Stimulated activated CD4-positive, alpha-beta T cell treated with anti-CD3 and anti-CD28 coated beads, Interleukin-4, amount 100 ng/mL, for 4 hours (primary cell): Measurements from ENCODE around the gene LSR.
"Not testable (repeated sequence)": the region's sequence is repeated elsewhere in the genome, so short reads cannot be mapped to it uniquely, and the experiment has no call there.

Experiments
- DNase-seq, 2 experiments: peaks; one replicate each; pipeline ENCODE4 v3.0.0-alpha.2; 2020

LSR gene

DNA sequence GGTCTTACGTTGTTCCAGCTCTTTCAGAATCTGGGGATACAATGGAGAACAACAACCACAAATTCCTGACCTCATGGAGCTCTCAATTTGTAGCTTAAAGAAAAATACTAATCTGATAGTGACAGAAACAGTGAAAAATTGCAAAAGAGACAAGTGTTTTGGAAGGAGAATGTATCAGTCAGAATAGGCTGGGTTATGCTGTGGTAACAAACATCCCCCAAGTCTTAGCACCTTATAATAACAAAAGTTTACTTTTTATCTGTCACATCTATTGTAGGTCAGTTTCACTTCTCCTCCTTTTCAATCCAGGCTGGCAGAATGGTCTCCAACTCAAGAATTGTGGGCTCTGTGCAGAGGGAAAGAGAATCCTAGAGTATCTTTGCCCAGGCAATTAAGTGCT is 29.8 kb upstream of the LSR start:
- no peak for DNase-seq

DNA sequence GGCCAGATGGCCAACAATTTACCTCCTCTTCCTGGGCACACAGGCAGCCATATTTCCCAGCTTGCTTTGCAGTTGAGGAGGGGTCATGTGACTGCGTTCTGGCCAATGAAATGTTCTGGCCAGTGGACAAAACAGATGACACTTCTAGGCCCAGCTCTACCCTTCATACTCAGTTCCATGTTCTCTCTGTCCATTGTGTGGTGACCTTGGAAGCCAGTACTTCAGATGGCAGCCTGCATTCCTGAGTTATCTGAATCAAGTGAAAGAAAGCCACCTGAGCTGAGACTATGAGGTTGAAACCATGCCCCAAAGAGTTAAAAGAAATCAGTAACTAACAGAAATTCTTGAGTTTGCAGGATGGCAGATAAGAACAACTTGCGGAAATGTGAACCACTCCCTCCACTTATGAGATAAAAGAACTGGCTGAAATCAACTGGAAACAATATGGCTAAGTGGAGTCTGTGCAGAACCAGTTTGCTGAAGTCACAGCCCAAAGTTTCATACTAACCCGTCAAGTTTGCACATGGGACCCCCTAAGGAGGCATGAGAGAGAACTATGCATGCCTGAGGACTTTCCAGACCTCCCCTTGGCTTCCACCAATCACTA is 28.4 kb upstream of the LSR start:
- DNase-seq, result no peak

DNA sequence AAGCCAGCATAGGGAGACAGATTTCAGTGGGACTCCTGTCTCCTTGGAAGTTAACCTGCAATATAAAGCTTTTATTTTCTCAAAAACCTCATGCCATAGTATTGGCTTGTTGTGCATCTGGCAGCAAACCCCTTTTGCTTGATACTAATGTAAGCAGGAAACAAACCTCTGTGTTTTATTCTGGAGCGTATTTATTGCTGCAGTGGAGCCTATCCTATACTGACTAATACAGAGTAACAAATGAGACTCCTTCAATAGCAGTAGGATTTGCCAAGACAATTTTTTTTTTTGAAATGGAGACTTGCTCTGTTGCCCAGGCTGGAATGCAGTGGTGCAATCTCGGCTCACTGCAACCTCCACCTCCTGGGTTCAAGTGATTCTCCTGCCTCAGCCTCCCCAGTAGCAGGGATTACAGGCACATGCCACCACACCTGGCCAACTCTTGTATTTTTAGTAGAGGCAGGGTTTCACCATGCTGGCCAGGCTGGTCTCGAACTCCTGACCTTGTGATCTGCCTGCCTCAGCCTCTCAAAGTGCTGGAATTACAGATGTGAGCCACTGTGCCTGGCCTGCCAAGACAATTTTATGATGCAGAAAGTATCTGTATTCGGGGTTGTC is 27.7 kb upstream of the LSR start:
- not testable (repeated sequence) for DNase-seq

DNA sequence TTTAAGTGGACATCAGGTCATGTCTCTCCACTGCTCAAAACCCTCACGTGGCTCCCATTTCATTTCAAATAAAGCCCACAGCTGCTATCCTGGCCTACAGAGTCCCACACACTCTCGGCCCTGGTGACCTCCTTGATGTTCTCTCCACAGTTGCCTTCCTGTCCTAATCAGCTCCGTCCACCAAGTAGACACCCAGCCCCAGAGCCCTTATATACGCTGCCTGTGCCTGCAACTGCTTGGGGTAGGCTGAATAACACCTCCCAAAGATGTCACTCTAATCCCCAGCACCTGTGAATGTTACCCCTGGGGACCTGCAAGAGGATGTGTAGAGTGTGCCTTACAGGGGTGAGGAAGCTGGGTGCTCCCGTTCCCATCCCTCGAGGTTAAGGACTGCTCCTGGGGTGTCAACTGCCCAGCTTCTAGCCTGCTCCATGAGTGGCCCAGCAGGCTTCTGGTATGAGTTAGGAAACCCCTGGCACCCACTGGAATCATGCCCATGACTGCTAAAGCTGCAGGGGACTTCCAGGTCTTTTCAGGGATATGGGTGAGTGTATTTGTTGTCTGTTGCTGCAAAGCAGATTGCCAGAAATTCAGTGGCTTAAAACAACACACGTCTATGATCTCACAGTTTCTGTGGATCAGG is 26.3 kb upstream of the LSR start:
- no peak for DNase-seq

DNA sequence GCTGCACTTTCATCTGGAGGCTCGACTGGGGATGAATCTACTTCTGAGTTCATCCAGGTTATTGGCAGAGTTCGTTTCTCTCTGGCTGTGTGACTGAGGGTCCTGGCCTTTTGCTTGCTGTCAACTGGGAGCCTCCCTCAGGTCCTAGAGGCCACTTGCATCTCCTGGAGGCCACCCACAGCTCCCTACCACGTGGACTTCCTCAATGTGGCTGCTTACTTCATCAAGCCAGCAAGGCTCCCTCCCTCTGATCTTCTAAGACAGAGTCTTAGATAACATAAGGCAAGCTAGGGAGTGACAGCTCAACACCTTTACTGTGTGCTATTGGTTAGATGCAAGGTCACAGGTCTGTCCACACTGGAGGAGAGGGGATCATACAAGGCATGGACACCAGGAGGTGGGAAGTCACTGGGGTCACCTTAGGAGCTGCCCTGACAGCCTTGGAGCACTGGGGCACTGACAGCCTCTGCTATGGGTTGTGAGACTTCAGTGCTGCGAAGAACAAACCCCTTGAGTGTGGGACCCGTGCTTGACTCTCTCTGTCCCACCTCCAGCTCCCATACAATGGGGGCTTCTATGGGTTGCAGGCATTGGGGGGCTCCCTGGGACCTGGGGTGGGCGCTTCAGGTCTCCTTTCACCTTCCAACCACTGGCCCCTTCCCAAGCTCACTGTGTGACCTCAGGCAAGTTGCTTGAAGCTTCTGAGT is 25.6 kb upstream of the LSR start:
- DNase-seq, result no peak

DNA sequence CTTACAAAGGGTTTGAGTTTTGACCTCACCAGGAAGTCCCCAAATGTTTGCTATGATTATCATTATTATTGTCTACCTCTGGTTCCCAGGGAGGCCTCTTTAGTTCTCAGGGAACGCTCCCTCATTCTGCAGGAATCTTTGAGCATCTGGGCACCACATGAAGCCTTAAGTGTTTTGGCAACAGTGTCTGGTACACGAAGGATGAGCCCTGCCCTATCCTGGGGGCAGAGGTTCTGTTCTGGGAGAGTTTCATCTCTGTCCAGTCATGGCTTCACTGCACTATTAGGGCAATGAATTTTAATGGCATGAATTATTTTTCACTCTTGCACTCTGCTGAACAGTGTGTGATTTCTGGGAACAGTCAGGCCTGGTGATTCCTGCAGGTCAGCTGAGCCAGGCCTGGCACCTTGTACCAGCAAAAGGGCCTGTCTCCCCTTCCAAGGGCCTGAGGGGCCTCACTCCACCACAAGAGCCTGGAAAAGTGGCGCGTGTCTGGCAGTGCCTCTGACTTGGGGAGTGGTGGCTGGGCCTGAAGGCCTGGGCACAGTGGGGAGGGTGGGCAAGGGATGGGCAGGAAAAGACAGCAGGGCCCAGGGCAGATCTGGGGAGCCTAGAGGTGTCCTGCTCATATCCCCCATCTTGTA is 24.8 kb upstream of the LSR start:
- no peak for DNase-seq

DNA sequence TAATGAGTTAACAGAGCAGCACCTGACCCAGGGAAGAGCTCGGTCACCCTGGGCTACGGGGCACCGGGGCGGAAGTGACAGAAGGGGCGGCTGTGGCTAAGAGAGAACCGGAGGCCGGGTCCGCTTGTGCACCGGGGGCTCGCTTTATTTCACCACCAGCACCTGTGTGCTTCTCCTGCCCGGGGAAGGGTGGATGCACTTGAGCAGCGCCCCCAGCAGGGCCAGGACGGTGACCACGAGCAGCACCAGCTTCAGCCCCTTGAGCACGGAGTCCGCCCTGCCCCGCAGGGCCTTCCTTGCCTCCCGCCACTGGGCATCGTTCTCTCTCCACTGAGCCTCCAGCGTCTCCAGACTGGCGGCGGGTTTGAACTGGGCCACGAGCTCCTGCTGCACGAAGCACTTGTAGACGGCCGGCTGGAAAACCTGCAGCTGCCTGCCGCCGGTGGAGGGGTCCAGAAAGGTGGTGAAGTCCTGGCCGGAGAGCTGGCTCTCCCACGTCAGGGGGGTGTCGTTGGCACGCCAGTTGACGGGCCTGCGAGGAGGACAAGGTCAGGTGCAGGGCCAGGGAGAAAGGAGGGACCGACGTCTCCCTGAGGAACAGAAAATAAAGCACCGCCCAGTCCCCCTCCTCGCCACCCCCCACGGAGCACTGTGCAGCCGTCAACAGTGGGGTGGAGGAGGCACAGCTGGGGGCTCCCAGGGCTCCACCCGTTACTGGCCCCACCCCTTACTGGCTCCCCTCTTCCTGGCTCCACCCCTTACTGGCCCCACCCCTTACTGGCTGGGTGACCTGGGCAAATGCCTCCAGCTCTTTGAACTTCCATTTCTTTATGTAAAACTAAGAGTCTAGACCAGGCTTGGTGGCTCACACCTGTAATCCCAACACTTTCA is 23.9 kb upstream of the LSR start:
- no peak for DNase-seq

DNA sequence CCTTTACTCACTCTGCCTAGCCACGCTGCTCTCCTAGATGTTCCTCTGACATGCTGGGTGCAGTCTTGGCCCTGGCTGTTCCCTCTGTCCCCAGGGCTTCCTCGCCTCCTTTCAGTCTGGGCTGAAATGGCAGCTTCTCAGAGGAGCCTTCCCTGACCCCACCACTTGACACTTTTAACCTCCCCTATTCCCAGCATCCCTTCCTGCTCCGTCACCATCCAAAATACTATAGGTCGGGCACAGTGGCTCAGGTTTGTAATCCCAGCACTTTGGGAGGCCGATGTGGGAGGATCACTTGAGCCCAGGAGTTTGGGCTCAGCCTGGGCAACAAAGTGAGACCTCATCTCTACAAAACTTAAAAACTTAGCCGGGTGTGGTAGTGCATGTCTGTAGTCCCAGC is 22.9 kb upstream of the LSR start:
- DNase-seq, result no peak

DNA sequence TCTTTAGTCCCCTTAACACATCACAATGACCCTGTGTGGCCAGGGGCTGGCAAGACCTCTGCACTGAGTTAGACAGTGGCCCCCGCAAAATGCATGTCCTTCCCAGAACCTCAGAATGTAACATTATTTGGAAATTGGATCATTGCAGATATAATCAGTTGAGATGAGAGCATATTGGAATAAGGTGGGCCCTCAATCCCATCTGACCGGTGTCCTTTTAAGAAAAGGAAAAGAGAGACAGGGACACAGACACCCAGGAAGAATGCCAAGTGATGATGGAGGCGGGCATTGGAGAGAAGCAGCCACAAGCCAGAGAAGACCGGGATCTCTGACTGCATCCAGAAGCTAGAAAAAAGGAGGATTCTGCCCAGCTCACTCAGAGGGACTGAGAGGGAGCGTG is 22.1 kb upstream of the LSR start:
- no peak for DNase-seq

DNA sequence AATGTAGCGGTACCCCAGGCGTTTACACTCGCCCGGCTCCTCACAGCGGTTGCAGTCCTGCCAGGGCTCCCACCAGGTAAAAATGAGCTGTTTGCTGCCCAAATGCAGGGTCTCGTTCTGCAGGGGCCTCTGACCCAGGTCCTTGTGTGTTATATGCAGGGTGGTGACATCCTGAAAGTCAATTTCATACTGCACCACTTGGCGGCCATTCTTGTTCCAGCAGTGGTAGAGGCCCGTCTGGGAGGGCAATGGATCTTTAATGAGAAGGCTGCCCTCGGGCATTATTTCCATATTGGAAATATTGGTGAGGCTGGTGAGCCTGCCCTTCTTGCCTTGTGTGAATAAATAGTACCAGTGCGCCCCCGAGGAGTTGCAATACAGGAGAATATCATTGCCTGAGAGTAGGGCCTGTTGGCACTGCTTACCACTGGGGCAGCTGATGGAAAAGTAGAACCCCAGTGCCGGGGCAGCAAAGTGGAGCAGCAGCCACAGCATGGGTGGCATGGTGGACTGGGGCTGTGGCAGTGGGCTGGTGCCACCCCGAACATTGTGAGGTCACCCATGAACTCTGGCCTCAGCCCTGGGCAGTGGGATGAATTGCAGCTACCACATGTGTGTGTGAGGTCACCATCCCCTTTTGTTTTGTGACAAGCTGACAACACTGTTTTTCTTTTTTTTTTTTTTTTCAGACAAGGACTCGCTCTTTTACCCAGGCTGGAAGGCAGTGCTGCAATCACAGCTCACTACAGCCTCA is 20.4 kb upstream of the LSR start, which contains the start of gene FAM187B:
Gene FAM187B (minus strand): TSS at position 563 of the 754 bp plus-strand sequence. CDS start 59 bp downstream, at position 504.
- no peak for DNase-seq

DNA sequence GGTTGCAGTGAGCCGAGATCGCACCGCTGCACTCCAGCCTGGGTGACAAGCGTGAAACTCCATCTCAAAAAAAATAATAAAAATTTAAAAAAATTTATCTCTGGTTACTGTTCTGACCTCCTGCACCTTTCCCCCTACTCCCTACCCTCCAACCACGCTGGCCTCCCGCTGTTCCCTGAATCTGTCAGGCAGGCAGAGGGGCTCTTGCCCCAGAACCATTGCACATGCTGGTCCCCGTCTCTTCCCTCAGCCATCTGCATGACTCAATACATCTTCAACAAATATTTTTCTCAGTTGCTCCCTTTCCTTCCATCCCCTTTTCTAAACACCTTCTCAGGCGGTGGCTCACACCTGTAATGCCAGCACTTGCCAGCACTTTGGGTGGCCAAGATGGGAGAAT is 19.2 kb upstream of the LSR start:
- no peak for DNase-seq

DNA sequence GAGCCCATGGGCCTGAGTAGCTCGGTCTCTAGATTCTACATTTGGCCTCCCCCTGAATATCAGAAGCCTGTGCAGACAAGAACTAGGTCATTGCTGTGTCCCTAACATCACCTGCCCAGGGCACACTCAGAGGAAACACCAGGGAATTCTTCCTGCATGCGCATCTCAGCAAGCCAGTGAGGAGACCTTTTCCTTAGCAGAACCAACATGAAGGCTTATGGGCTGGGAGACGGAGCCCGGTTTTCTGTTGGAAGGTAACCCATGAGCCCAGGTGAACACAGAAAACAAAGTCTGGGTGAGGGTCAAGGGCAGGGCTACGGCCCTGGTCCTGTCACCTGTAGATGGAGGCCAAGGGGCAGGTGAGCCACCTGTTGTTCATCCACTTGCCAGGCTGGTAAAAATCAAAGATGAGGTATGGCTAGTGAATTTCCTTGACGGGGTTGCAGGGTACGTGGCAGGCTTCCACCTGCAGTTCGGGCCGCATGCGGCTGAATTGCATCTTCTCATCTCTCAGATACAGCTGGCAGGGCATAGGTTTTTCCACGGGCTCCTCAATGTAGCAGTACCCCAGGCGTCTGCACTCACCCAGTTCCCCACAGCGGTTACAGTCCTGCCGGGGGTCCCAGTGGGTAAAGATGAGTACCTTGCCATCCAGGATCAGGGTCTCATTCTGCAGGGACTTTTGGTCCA is 16.7 kb upstream of the LSR start:
- DNase-seq, result no peak

DNA sequence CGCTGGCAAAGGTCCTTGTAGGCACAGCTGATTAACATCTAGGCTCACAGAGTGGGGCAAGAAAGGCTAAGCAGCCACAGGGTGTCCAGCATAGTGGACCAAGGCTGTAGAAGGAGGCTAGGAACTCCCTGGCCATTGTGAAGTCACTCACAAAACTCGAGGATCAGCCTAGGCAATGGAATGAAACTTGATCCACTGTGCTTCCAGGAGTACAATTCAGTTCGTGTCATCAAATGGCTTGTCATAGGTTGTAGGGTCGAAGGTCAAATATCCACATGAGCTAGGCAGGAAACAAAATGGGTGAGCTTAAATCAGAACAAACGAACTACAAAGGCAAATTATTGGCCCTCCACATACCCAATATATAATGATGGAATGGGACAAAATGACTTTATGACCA is 15.9 kb upstream of the LSR start:
- no peak for DNase-seq

DNA sequence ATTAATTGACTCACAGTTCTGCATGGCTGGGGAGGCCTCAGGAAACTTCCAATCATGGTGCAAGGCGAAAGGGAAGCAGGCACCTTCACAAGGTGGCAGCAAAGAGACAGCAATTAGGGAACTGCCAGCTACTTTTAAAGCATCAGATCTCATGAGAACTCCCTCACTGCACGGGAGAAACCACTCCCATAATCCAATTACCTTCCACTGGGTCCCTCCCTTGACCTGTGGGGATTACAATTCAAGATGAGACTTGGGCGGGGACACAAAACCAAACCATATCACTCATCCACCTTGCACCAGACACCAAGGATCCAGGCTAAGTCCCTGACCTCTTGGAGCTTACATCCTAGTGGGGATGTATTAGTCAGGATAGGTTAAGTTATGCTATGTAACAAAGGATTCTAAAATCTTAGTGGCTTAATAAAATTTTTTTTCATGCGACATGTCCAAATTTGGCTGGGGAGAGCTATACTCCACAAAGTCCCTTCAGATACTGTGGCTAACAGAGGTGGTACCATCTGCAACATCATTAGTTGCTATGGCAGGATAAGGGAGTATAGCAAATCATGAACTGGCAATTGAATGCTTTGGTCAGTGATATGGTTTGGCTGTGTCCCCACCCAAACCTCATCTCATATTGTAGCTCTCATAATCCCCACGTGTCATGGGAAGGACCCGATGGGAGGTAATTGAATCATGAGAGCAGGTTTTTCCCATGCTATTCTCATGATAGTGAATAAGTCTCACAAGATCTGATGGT is 12.0 kb upstream of the LSR start:
- DNase-seq, result peak in 1 of 2 experiments; percentile 25

DNA sequence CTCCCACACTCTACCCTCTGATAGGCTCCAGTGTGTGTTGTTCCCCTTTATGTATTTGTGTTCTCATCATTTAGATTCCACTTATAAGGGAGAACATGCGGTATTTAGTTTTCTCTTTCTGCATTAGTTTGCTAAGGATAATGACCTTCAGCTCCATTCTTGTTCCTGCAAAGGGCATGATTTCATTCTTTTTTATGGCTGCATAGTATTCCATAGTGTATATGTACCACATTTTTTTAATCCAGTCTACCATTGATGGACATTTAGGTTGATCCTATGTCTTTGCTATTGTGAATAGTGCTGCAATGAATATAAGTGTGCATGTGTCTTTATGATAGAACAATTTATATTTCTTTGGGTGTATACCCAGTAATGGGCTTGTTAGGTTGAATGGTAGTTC is 9.2 kb upstream of the LSR start:
- DNase-seq, result not testable (repeated sequence)

DNA sequence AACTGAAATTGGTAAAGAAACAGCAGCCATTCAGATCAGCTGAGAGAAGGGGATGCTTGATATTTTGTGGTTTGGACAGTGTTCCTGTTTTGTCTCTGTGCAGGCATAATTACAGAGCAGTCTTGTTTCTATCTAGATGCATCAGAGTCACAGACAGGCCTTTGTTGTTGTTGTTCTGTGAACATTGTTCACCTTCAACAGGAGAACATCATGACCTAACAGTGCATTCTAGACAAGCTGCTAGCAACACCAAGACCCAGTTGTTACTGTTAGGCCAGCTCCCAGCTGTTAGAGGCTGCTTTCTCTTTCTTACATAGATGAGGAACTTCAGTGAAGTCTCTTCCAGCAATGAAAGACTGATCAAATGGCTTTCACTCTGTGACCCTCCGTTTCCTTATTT is 8.5 kb upstream of the LSR start:
- DNase-seq, result no peak

DNA sequence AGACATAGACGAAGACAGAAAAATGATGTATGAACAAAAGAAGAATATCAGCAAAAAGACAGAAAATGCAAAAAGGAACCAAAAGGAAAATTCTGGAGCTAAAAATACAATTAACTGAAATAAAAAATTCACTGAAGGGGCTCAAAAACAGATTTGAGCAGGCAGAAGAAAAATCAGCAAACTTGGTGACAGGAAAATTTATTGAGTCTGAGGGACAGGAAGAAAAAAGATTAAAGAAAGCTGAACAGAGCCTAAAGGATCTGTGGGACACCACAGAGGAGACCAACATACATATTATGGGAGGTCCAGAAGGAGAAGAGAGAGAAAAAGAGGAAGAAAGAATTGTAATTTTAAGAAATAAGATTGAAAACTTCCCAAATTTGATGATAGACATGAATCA is 7.4 kb upstream of the LSR start:
- no peak for DNase-seq

DNA sequence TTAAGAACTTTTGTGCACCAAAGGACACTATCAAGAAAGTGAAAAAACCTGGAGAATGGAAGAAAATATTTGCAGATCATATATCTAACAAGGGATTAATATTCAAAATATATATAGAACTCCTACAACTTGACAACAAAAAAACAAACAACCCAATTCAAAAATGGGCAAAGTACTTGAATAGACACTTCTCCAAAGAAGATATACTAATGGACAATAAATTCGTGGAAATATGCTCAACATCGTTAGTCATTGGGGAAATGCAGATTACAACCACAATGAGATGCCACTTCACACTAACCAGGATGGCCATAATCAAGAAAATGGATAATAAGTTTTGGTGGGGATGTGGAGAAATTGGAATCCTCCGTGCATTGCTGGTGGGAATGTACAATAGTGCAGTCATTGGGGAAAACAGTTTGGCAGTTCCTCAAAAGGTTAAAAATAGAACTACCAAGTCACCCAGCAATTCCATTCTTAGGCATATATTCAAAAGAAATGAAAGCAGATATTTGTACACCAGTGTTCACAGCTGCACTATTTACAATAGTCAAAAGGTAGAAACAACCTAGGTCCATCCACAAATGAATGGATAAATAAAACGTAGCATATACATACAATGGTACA is 2.2 kb upstream of the LSR start:
- DNase-seq, result no peak

DNA sequence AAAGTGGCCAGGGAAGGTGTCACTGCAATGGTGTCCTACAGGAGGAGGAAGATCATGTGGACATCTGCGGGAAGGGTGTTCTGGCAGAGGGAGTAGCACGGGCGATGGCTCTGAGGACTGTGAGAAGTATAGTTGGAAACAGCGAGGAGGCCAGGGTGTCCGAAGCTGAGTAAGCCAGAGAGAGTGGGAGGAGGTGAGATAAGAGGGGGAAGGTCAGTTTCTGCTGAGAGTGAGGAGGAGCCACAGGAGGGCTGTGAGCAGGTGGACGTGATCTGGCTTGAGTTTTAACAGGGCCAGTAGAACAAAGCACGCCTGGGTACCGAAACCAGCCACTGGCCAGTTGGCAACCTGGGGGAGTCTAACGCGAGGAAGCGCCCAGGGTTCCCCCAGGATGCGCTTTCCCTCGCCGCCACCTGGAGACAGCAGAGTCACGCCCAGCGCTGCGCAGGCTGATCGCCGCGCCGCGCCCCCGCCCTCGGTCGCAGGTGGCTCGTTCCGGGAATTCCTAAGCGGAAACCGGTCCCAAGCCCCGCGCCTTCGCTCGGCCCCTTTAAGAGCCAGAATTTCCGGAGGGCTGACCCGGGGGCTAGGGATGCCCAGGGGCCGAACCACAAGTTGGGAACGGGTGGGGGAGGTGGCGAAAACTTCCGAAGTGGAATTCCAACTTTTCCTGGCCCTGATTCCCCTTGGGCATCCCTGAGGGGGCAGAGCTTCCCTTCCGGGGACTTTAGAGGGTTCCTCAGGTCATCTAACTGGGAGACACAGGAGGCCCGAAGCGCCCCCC is 1.1 kb upstream of the LSR start:
- peak; percentile 53 to 61 for DNase-seq
